Smooth muscle cell (in vitro differentiated cells): ENCODE measurements around the gene IGFBP7. TPM values are rescaled to one million over a fixed set of nuclear protein-coding genes. Genes with fewer than 3 reads are reported as not detected.

ENCODE experiments used
- DNase-seq: peaks from one replicate; lab custom pipeline; 2025; ENCODE audit not compliant: unreplicated experiment; lab: John Stamatoyannopoulos, UW
- H2AFZ ChIP-seq: fragments of 200-600 bp; sonication (generic); 2 replicates; pipeline ENCODE4 v1.6.0; 2016; ENCODE audit warnings: antibody characterized with exemption, low read depth, mild to moderate bottlenecking
- H3F3A ChIP-seq: fragments of 200-600 bp; sonication (generic); 2 replicates; pipeline ENCODE4 v1.6.0; 2017; ENCODE audit warnings: antibody characterized with exemption, low read depth
- H3K27ac ChIP-seq: fragments of 200-600 bp; sonication (generic); 2 replicates; pipeline ENCODE4 v1.5.1; 2016; ENCODE audit warnings: low read depth, mild to moderate bottlenecking
- H3K27me3 ChIP-seq: fragments of 200-600 bp; sonication (generic); 2 replicates; pipeline ENCODE4 v1.6.1; 2016; ENCODE audit warnings: low read depth, mild to moderate bottlenecking
- H3K36me3 ChIP-seq: fragments of 200-600 bp; sonication (generic); 2 replicates; pipeline ENCODE4 v1.5.1; 2016; ENCODE audit warnings: low read depth
- H3K4me1 ChIP-seq: fragments of 200-600 bp; sonication (generic); 2 replicates; pipeline ENCODE4 v1.5.1; 2016; ENCODE audit warnings: low read depth
- H3K4me2 ChIP-seq: fragments of 200-600 bp; sonication (generic); 2 replicates; pipeline ENCODE4 v1.6.0; 2016; ENCODE audit warnings: mild to moderate bottlenecking
- H3K4me3 ChIP-seq: fragments of 200-600 bp; sonication (generic); 2 replicates; pipeline ENCODE4 v1.5.1; 2016; ENCODE audit warnings: mild to moderate bottlenecking
- H3K79me2 ChIP-seq: fragments of 200-600 bp; sonication (generic); 2 replicates; pipeline ENCODE4 v1.6.0; 2016; ENCODE audit warnings: low read depth, mild to moderate bottlenecking
- H3K9ac ChIP-seq: fragments of 200-600 bp; sonication (generic); 2 replicates; pipeline ENCODE4 v1.6.0; 2016; ENCODE audit warnings: low read depth
- H3K9me3 ChIP-seq: fragments of 200-600 bp; sonication (generic); replicated peaks from 2 replicates; pipeline ENCODE4 v1.5.1; 2016; ENCODE audit warnings: low read depth
- H4K20me1 ChIP-seq: fragments of 200-600 bp; sonication (generic); 2 replicates; pipeline ENCODE4 v1.6.0; 2016; ENCODE audit warnings: low read depth
- WGBS: methylation state at CpG from one replicate; pipeline ENCODE4 v1.1.7; 2016; ENCODE audit warnings: low lambda C conversion rate; 5-methylcytosine and 5-hydroxymethylcytosine counted together
- polyA plus RNA-seq: library from polyadenylated mRNA; unstranded; fragments of >200 nt; fragmentation: Nextera tagmentation; extraction: Ambion mirVana; gene quantifications from 2 replicates; pipeline ENCODE4 v1.2.1, GENCODE V29; 2016
- small RNA-seq: library from RNA; depleted of rRNA; stranded (forward); fragments of <200 nt; gene quantifications from one replicate; pipeline ENCODE3, GENCODE V24; 2014
- total RNA-seq: library from RNA; depleted of rRNA; stranded (reverse); fragments of >200 nt; gene quantifications from 2 replicates; pipeline ENCODE4 v1.2.3, GENCODE V29; 2014
- TF ChIP-seq, protein P1 (sequence below): fragments of 200-600 bp; sonication (generic); IDR thresholded peaks from 2 replicates; pipeline ENCODE4 v1.5.1; 2017; ENCODE audit warnings: borderline replicate concordance, mild to moderate bottlenecking, antibody characterized with exemption; ENCODE audit not compliant: insufficient read depth, poor library complexity, severe bottlenecking

IGFBP7 gene
- total and polyA plus RNA-seq, 2 experiments from 2014 or later, result 998 to 1,684 TPM

DNA sequence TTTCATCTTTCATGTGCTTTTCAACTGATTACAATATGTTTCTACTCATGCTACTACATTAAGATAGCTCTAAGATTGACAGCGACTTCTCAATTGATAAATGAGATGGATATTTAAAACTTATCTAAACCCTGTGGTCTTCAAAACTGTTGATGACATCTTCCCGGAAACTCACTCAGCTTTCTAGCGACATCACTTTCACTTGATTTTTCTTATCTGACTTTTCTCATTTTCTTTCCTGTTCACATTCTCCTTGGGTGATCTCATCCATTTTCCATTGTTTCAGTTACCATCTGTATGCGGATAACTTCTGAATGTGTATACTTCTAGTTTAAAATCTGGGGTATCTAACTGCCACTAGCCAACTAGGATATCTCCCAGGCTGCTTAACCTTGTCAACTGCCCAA, 128.4 kb downstream of the IGFBP7 start:
- peak overlapping the region; percentile 32 for H3K27ac ChIP-seq
- no peaks in the 10 kb centered on the region for H3K27me3 ChIP-seq
- TF ChIP-seq, protein P1, sequence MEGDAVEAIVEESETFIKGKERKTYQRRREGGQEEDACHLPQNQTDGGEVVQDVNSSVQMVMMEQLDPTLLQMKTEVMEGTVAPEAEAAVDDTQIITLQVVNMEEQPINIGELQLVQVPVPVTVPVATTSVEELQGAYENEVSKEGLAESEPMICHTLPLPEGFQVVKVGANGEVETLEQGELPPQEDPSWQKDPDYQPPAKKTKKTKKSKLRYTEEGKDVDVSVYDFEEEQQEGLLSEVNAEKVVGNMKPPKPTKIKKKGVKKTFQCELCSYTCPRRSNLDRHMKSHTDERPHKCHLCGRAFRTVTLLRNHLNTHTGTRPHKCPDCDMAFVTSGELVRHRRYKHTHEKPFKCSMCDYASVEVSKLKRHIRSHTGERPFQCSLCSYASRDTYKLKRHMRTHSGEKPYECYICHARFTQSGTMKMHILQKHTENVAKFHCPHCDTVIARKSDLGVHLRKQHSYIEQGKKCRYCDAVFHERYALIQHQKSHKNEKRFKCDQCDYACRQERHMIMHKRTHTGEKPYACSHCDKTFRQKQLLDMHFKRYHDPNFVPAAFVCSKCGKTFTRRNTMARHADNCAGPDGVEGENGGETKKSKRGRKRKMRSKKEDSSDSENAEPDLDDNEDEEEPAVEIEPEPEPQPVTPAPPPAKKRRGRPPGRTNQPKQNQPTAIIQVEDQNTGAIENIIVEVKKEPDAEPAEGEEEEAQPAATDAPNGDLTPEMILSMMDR, result no peak
- peak overlapping the region; percentile 88 for H3K4me2 ChIP-seq
- no peak overlapping the region for H3K4me3 ChIP-seq
- no peak for DNase-seq
- H3K4me1 ChIP-seq, result peaks cover 23% of the 10 kb centered on the region
- H3K36me3 ChIP-seq, result peaks cover 3% of the 10 kb centered on the region
- peak overlapping the region; percentile 1 for H3K9ac ChIP-seq
- H4K20me1 ChIP-seq, result peaks cover 74% of the 10 kb centered on the region
- peaks cover 84% of the 10 kb centered on the region for H3K79me2 ChIP-seq
- H3F3A ChIP-seq, result peaks cover 12% of the 10 kb centered on the region
- H2AFZ ChIP-seq, result no peak overlapping the region
- no peaks in the 10 kb centered on the region for H3K9me3 ChIP-seq
- 64% methylated on average over 4 of the region's 4 CpGs for WGBS

Small RNA genes within 50 kb of the gene (small RNA-seq; reads per million reads assigned to genes)
- not detected for gene RNU6-998P

Other genes starting within 250 kb of the IGFBP7 start
- gene REST, start 202.5 kb downstream of the IGFBP7 start, total RNA-seq, result 53.8 and 61.0 TPM in 2 replicates
- 58.5 and 70.9 TPM in 2 replicates for gene REST, start 202.5 kb downstream of the IGFBP7 start, polyA plus RNA-seq
- gene NOA1, start 132.8 kb downstream of the IGFBP7 start, total RNA-seq, result 11.7 and 13.1 TPM in 2 replicates
- gene NOA1, start 132.8 kb downstream of the IGFBP7 start, polyA plus RNA-seq, result 7.0 and 8.4 TPM in 2 replicates
- gene POLR2B, start 131.5 kb downstream of the IGFBP7 start, total RNA-seq, result 111 and 161 TPM in 2 replicates
- gene POLR2B, start 131.5 kb downstream of the IGFBP7 start, polyA plus RNA-seq, result 39.7 and 44.1 TPM in 2 replicates